GM19324 (cell line): ENCODE measurements around the gene CSF1.

ENCODE experiments used
- ATAC-seq: cut with Tn5 transposase; IDR thresholded peaks from one replicate; pipeline ENCODE4 v1.9.1; 2021; ENCODE audit warnings: mild to moderate bottlenecking, moderate library complexity; ENCODE audit not compliant: unreplicated experiment, low FRiP score

CSF1 gene

DNA sequence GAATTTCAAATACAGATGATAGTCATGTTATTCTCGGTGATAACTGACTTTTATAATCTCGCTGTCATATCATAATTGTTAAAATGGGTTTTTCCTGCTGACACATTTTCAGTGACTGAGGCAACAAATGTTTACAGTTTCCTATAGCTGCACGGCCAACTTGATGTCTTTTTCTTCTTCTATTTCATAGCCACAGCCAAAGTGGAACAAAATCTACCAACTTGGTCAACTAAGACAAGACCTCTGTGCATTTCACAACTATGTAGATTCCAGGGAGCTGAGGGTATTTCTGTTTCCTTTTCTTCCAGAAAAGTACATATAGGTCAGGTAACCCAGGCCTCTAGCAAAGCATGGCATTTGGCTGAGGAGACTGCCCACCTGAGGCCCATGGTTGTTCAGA lies 63.5 kb downstream of the CSF1 start:
- no peak for ATAC-seq

GRCh38 chr1:109975718-109976117 lies 65.1 kb downstream of the CSF1 start:
- no peak for ATAC-seq

DNA sequence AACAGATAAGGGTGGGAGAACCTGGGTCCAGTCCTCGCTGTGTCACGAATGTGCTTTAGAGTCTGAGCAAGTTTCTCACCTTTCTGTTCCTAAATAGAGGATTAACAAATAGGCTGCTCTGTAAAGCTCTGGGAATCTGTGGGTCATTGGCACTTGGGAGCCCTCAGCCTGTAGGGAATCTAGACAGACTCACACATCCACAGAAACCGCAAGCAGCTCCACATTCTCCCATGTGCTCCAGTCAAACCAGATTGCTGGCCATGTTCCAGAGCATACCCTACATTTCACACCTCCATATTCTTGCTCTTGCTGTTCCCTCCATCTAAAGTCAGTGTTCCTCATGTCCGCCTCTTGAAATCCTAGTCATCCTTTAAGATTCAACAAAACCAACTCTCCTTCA lies 66.1 kb downstream of the CSF1 start:
- no peak for ATAC-seq

DNA sequence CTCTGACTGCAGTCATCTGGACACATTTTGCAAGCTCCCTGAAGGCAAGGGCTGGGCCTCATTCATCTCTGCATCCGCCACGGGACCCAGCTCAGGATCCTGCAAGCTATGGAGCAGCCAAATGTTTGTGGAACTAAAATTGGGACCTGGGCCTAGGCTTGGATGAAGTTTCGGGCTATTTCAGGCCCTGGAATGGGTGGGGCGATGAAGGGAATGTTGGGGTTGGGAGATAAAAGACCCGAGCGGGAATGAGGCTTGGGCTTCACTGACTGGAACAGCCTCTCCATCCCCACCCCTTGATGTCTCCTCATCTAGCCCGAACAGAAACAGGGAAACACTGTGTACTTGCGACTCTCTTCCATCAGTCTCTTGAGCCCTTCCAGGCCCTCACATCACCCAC lies 66.6 kb downstream of the CSF1 start:
- ATAC-seq: no peak

DNA sequence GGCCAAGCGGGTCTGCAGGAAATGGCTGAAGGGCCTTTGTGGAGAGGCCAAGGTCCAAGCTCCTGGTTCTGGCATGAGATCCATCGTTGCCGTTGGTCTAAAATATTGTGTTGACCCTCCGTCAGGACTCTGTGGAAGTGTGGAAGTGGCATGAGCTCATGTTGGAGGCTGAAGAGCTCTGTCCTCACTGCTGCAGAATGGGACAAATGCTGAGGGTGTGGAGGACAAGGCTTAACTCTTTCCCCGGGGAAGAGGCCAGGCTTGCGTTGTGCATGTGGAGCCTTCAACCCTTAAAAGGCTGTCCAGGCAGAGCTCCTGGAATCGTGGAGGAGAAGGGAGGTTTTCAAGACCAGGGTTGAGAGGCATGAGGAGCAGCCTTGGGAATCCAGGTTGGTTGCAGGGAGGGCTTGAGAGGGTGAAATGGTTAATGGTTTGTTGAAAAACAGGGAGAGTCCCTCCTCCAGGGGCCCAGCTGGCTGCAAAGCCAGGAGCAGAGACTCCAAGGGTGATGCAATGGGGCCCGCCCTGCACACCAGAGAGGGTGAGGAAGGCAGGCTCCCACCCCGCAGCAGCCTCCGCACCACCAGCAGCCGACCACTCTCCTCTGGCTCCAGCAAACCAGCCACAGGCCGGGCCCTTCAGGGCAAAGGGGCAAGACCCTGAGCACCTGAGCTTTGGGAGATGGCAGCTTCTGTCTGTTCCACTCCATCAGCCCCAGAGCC lies 67.2 kb downstream of the CSF1 start:
- ATAC-seq: no peak

DNA sequence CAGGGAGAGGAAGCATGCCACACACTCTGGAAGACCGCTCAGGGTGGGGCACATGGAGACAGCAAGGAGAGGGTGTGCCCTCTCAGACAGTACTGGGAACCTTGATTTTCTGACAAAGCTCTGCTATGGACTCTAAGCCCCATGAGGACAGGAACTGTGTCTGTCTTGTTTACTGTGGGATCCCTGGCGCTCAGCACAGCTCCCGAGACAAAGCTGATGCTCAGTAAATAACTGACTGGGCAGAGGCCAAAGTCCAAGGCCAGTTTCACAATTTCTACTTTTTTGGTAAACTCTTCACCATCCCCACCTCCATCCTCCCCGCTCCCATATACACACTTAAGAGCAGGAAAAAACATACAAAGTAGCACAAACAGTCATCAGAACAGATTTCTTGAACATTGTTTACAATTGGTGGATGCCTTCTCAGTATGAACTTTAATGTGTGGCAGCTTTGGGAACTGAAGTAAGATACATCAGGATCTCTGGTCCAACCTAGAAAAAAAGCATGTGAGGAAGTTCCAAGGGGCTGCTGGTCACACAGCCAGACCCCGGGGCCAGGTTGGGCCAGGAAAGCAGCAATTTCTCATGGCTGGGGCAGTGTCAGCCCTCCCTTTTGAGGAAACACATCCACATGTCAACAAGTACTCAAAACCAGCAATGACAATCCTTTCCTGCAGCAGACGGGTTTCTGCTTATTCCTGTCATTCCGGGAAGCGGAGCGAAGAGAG lies 68.3 kb downstream of the CSF1 start:
- no peak for ATAC-seq

DNA sequence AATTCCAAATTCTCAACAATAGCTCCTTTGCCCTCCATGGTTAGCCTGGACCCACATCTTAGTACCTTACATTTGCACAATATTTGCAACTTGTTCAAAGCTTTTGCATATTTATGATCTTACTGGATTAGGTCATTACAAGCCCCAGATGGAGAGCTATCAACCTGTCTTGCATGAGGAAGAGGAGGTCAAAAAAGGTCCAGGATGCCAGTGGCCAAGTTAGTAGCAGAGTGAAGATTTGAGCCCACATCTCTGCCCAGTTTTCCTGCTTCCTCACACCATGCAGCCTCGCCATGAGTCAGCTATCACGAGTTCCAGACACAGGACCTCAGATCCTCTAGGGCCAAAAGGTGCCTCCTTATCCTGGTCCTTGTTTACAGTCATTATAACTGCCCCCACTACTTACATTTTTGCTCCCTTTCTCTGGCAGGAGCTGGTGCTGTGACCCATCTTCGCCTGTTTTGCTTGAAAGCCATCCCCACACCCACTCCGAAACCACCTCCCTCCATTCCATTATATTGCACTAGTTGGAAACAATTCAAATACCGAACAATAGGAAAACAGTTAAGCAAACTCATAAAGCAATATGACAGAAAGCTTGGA lies 68.9 kb downstream of the CSF1 start:
- no peak for ATAC-seq
